ENCODE results near the gene HAGHL. TPM values are rescaled to one million over a fixed set of nuclear protein-coding genes. Genes with fewer than 3 reads are reported as not detected.

The HAGHL gene
- total and polyA plus RNA-seq, 2 experiments from 2014 or later = 21.6 to 35.3 TPM

- peaks cover 13% of the 10 kb centered on the region for H3K4me1 Mint-ChIP-seq
These were observed 10.1 kb downstream of the HAGHL start for GRCh38 chr16:736936-737481.

More at GRCh38 chr16:736936-737481, 10.1 kb downstream of the HAGHL start:
- Mint-ChIP-seq H3K27me3 (ENCODE audit: insufficient read depth, low read depth, poor library complexity) (peaks cover 21% of the 10 kb centered on the region), H3K27ac (no peak overlapping the region), H3K9me3 (no peaks in the 10 kb centered on the region), H3K36me3 (ENCODE audit: low read depth) (peaks cover 32% of the 10 kb centered on the region), H3K4me3 (no peak overlapping the region)
- Histone ChIP-seq H3K79me2 (replicated peaks; ENCODE audit: insufficient read depth) (no peaks in the 10 kb centered on the region), H3K4me3 (no peak overlapping the region), H3K4me1 (ENCODE audit: insufficient read depth) (no peaks in the 10 kb centered on the region; the same call in 1 of the 2 replicates), H2AFZ (no peak overlapping the region), H3K9me2 (ENCODE audit: insufficient read depth) (no peaks in the 10 kb centered on the region), H3K27me3 (ENCODE audit: insufficient read depth) (no peaks in the 10 kb centered on the region), H3K4me2 (no peak overlapping the region), H3K27ac (ENCODE audit: low read depth) (no peak overlapping the region), H3F3A (replicated peaks; ENCODE audit: low read depth) (peaks cover 8% of the 10 kb centered on the region; the same call in 1 of the 2 replicates), H4K20me1 (replicated peaks; ENCODE audit: insufficient read depth) (no peaks in the 10 kb centered on the region), H3K36me3 (ENCODE audit: insufficient read depth) (no peaks in the 10 kb centered on the region; the same call in 1 of the 2 replicates)
- DNase-seq (ENCODE audit: low spot score) (no peak), ATAC-seq (no peak)
- TF ChIP-seq STAT1 (IDR thresholded peaks at IDR 0.05; ENCODE audit: unreplicated experiment) (no peak), NANOG (IDR thresholded peaks at IDR 0.05; ENCODE audit: borderline replicate concordance) (no peak), EZH2 (IDR thresholded peaks at IDR 0.05; ENCODE audit: low read depth, unreplicated experiment) (no peak), EZH2phosphoT487 (IDR thresholded peaks at IDR 0.05; ENCODE audit: unreplicated experiment) (no peak), ZNF331 (CRISPR knock-in tag; IDR thresholded peaks at IDR 0.05; ENCODE audit: low read depth) (no peak), CREB1 (CRISPR knock-in tag; IDR thresholded peaks at IDR 0.05; ENCODE audit: low read depth) (no peak), REST (IDR thresholded peaks at IDR 0.05; ENCODE audit: unreplicated experiment) (no peak), POLR2AphosphoS5 (IDR thresholded peaks at IDR 0.05; ENCODE audit: low read depth) (no peak), ZNF114 (CRISPR knock-in tag; IDR thresholded peaks at IDR 0.05) (no peak), JUNB (IDR thresholded peaks at IDR 0.05; ENCODE audit: unreplicated experiment) (no peak), ETS1 (IDR thresholded peaks at IDR 0.05) (no peak), CTCF (conservative IDR thresholded peaks at IDR 0.05; ENCODE audit: low read depth in 2 of 2) (no peak), ZNF462 (CRISPR knock-in tag; IDR thresholded peaks at IDR 0.05) (no peak)
